ENCODE measurements around the gene F8. TPM values are rescaled to one million over a fixed set of nuclear protein-coding genes. Genes with fewer than 3 reads are reported as not detected.

The F8 gene
- total RNA-seq, 5 donors from 2014 or later (not counting 1 experiment from before 2014, with no cell fraction given) = 1.3 to 3.5 (median 2.7) TPM

- H3K27ac ChIP-seq (ENCODE audit: low read length) = no peak overlapping the region
- ChIA-PET POLR2A (no interaction called here), CTCF (no interaction called here)
- no peaks in the 10 kb centered on the region for H3K4me1 ChIP-seq (ENCODE audit: control insufficient read depth in 1 of 2, extremely low read depth in 1 of 2, insufficient read depth in 2 of 2, low read length in 2 of 2)
- no CpG with 5 or more reads among the region's 1 CpG for WGBS (ENCODE audit: insufficient coverage)
- H3K9me3 ChIP-seq = no peaks in the 10 kb centered on the region
- DNase-seq (no peak), ATAC-seq (replicated peaks in 1 of 4) (no peak)
- H3K4me3 ChIP-seq (ENCODE audit: control insufficient read depth in 1 of 2, extremely low read depth in 1 of 2, low read length in 1 of 2) = no peak overlapping the region
- H3K27me3 ChIP-seq (replicated peaks in 1 of 2; ENCODE audit: control insufficient read depth in 2 of 2, extremely low read depth in 1 of 2, insufficient read depth in 2 of 2, low read length in 1 of 2) = no peaks in the 10 kb centered on the region
- H3K27ac Mint-ChIP-seq = no peak overlapping the region
- H3K36me3 Mint-ChIP-seq = peaks cover 7% of the 10 kb centered on the region
- no peak overlapping the region for H3K4me3 Mint-ChIP-seq
- no peaks in the 10 kb centered on the region for H3K4me1 Mint-ChIP-seq
- no peaks in the 10 kb centered on the region for H3K9me3 Mint-ChIP-seq
- no peaks in the 10 kb centered on the region for H3K36me3 ChIP-seq (ENCODE audit: control insufficient read depth in 2 of 2, extremely low read depth in 1 of 2, insufficient read depth in 1 of 2, low read length in 1 of 2)
- H3K27me3 Mint-ChIP-seq = peaks cover 0 to 15% of the 10 kb centered on the region in 2 donors
These were observed 171.4 kb downstream of the F8 start for GRCh38 chrX:154850957-154851611.

- Histone ChIP-seq H3K27ac (ENCODE audit: low read length) (no peak overlapping the region), H3K9me3 (no peaks in the 10 kb centered on the region), H3K4me1 (ENCODE audit: control insufficient read depth in 1 of 2, extremely low read depth in 1 of 2, insufficient read depth in 2 of 2, low read length in 2 of 2) (no peaks in the 10 kb centered on the region), H3K36me3 (ENCODE audit: control insufficient read depth in 2 of 2, extremely low read depth in 1 of 2, insufficient read depth in 1 of 2, low read length in 1 of 2) (no peaks in the 10 kb centered on the region), H3K27me3 (replicated peaks in 1 of 2; ENCODE audit: control insufficient read depth in 2 of 2, extremely low read depth in 1 of 2, insufficient read depth in 2 of 2, low read length in 1 of 2) (no peaks in the 10 kb centered on the region), H3K4me3 (ENCODE audit: control insufficient read depth in 1 of 2, extremely low read depth in 1 of 2, low read length in 1 of 2) (no peak overlapping the region)
- WGBS (ENCODE audit: insufficient coverage) = no CpG with 5 or more reads among the region's 2 CpGs
- Mint-ChIP-seq H3K4me1 (no peaks in the 10 kb centered on the region), H3K9me3 (no peaks in the 10 kb centered on the region), H3K4me3 (no peak overlapping the region), H3K27ac (no peak overlapping the region), H3K36me3 (no peaks in the 10 kb centered on the region), H3K27me3 (no peaks in the 10 kb centered on the region)
- ATAC-seq (replicated peaks in 1 of 4) (peak in 2 of 4 experiments; percentile 64 to 65), DNase-seq (peak in 3 of 35 experiments; percentile 4 to 64 (median 5))
- ChIA-PET CTCF (interaction anchor here (0.7 to 1.0 kb wide), 2 partner anchors 18 to 92 kb away, joined by 3 to 5 read pairs; no protein-coding TSS in a partner anchor), POLR2A (no interaction called here)
These were observed 181.7 kb downstream of the F8 start for GRCh38 chrX:154840856-154841255.

DNA sequence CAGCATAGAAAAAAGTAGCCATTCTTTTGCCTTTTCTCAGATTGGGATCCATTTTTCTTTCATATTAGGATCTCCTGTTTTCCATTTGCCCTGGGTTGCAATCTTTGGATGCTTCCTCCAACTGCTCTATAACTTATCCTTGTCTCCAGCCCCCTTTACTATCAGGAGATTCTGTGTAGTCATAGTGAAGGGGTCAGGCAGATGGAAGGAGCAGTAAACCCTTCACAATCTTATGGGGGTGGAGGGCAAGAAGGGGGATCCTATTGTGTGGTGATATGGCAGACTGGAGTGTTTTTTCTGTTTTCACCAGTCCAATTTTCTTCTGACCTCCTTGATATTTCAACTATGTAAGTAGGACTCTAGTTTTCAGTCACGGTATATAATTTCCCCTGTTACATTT lies 186.4 kb downstream of the F8 start:
- no peak overlapping the region for H3K4me3 ChIP-seq (ENCODE audit: control insufficient read depth in 1 of 2, extremely low read depth in 1 of 2, low read length in 1 of 2)
- CTCF ChIA-PET = no interaction called here
- Mint-ChIP-seq H3K27ac (no peak overlapping the region), H3K4me1 (no peaks in the 10 kb centered on the region), H3K36me3 (no peaks in the 10 kb centered on the region), H3K4me3 (no peak overlapping the region), H3K27me3 (peaks cover 0 to 9% of the 10 kb centered on the region in 2 donors), H3K9me3 (no peaks in the 10 kb centered on the region)
- H3K27me3 ChIP-seq (replicated peaks in 1 of 2; ENCODE audit: control insufficient read depth in 2 of 2, extremely low read depth in 1 of 2, insufficient read depth in 2 of 2, low read length in 1 of 2) = no peaks in the 10 kb centered on the region
- ATAC-seq (replicated peaks in 1 of 4) (no peak), DNase-seq (no peak)
- no CpG with 5 or more reads among the region's 1 CpG for WGBS (ENCODE audit: insufficient coverage)
- no peak overlapping the region for H3K27ac ChIP-seq (ENCODE audit: low read length)
- H3K9me3 ChIP-seq = no peaks in the 10 kb centered on the region
- POLR2A ChIA-PET = no interaction called here
- no peaks in the 10 kb centered on the region for H3K36me3 ChIP-seq (ENCODE audit: control insufficient read depth in 2 of 2, extremely low read depth in 1 of 2, insufficient read depth in 1 of 2, low read length in 1 of 2)
- no peaks in the 10 kb centered on the region for H3K4me1 ChIP-seq (ENCODE audit: control insufficient read depth in 1 of 2, extremely low read depth in 1 of 2, insufficient read depth in 2 of 2, low read length in 2 of 2)

GRCh38 chrX:154834562-154834961 lies 188.0 kb downstream of the F8 start, which contains the start of gene SMIM9:
SMIM9 (minus strand) TSS chrX:154834662; CDS start chrX:154830856, 3,806 bp downstream.
- Histone ChIP-seq H3K4me1 (ENCODE audit: control insufficient read depth in 1 of 2, extremely low read depth in 1 of 2, insufficient read depth in 2 of 2, low read length in 2 of 2) (no peaks in the 10 kb centered on the region), H3K27ac (ENCODE audit: low read length) (no peak within 1 kb of the TSS), H3K27me3 (replicated peaks in 1 of 2; ENCODE audit: control insufficient read depth in 2 of 2, extremely low read depth in 1 of 2, insufficient read depth in 2 of 2, low read length in 1 of 2) (no peaks in the 10 kb centered on the region), H3K9me3 (no peaks in the 10 kb centered on the region), H3K36me3 (ENCODE audit: control insufficient read depth in 2 of 2, extremely low read depth in 1 of 2, insufficient read depth in 1 of 2, low read length in 1 of 2) (no peaks in the 10 kb centered on the region), H3K4me3 (ENCODE audit: control insufficient read depth in 1 of 2, extremely low read depth in 1 of 2, low read length in 1 of 2) (no peak within 1 kb of the TSS)
- no peak within 1 kb of the TSS for H3K4me3 Mint-ChIP-seq
- no CpG with 5 or more reads among the region's 3 CpGs for WGBS (ENCODE audit: insufficient coverage)
- ATAC-seq (replicated peaks in 1 of 4) = no peak
- POLR2A ChIA-PET = interaction anchor here in 1 of 2 donors (0.6 kb wide), 1 partner anchor 1361 kb away, joined by 3 read pairs; no protein-coding TSS in a partner anchor
- peaks cover 0 to 13% of the 10 kb centered on the region in 2 donors for H3K27me3 Mint-ChIP-seq
- no peaks in the 10 kb centered on the region for H3K9me3 Mint-ChIP-seq
- no peaks in the 10 kb centered on the region for H3K36me3 Mint-ChIP-seq
- CTCF ChIA-PET = no interaction called here
- no peaks in the 10 kb centered on the region for H3K4me1 Mint-ChIP-seq
- H3K27ac Mint-ChIP-seq = no peak within 1 kb of the TSS
- DNase-seq = no peak

DNA sequence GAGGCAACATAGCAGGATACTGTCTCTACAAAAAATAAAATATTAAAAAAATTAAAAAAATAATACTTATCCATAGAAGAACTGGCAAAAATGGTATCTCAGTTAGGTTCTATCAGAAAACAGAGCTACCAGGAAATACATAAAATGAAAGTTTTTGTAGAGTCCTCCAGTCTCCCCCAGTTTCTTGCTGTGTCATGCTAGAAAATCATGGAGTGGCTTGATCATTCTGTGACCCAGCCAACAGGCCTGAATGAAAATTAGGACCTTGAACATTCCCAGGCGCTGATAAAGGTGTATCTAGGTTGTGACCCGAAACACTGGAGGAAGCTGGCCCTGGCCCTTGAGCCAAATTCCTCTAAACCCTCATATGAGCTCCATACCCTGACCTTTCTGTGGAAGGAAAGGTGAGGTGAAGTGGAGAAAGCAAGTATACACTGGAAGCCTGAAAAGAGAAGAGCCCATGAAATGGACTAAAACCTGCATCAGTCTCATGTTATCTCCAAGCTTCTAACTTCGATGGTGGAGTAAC lies 188.7 kb downstream of the F8 start:
- POLR2A ChIA-PET = interaction anchor here in 1 of 2 donors (0.6 kb wide), 1 partner anchor 1360 kb away, joined by 3 read pairs; no protein-coding TSS in a partner anchor
- no CpG with 5 or more reads among the region's 3 CpGs for WGBS (ENCODE audit: insufficient coverage)
- Mint-ChIP-seq H3K27ac (no peak overlapping the region), H3K4me1 (peaks cover 0 to 6% (median 2%) of the 10 kb centered on the region in 3 donors), H3K36me3 (no peaks in the 10 kb centered on the region), H3K9me3 (no peaks in the 10 kb centered on the region), H3K4me3 (no peak overlapping the region), H3K27me3 (peaks cover 0 to 13% of the 10 kb centered on the region in 2 donors)
- Histone ChIP-seq H3K36me3 (ENCODE audit: control insufficient read depth in 2 of 2, extremely low read depth in 1 of 2, insufficient read depth in 1 of 2, low read length in 1 of 2) (no peaks in the 10 kb centered on the region), H3K4me1 (ENCODE audit: control insufficient read depth in 1 of 2, extremely low read depth in 1 of 2, insufficient read depth in 2 of 2, low read length in 2 of 2) (no peaks in the 10 kb centered on the region), H3K27me3 (replicated peaks in 1 of 2; ENCODE audit: control insufficient read depth in 2 of 2, extremely low read depth in 1 of 2, insufficient read depth in 2 of 2, low read length in 1 of 2) (no peaks in the 10 kb centered on the region), H3K4me3 (ENCODE audit: control insufficient read depth in 1 of 2, extremely low read depth in 1 of 2, low read length in 1 of 2) (no peak overlapping the region), H3K27ac (ENCODE audit: low read length) (no peak overlapping the region), H3K9me3 (no peaks in the 10 kb centered on the region)
- CTCF ChIA-PET = no interaction called here
- DNase-seq (no peak), ATAC-seq (replicated peaks in 1 of 4) (no peak)

- ATAC-seq (replicated peaks in 1 of 4) (no peak), DNase-seq (no peak)
- H3K27me3 ChIP-seq (replicated peaks in 1 of 2; ENCODE audit: control insufficient read depth in 2 of 2, extremely low read depth in 1 of 2, insufficient read depth in 2 of 2, low read length in 1 of 2) = no peaks in the 10 kb centered on the region
- no peaks in the 10 kb centered on the region for H3K36me3 ChIP-seq (ENCODE audit: control insufficient read depth in 2 of 2, extremely low read depth in 1 of 2, insufficient read depth in 1 of 2, low read length in 1 of 2)
- peaks cover 0 to 13% of the 10 kb centered on the region in 2 donors for H3K27me3 Mint-ChIP-seq
- H3K9me3 ChIP-seq = no peaks in the 10 kb centered on the region
- ChIA-PET POLR2A (no interaction called here), CTCF (no interaction called here)
- H3K4me3 ChIP-seq (ENCODE audit: control insufficient read depth in 1 of 2, extremely low read depth in 1 of 2, low read length in 1 of 2) = no peak overlapping the region
- peaks cover 0 to 22% (median 7%) of the 10 kb centered on the region in 3 donors for H3K4me1 Mint-ChIP-seq
- H3K36me3 Mint-ChIP-seq = no peaks in the 10 kb centered on the region
- WGBS (ENCODE audit: insufficient coverage) = no CpG with 5 or more reads among the region's 1 CpG
- H3K4me1 ChIP-seq (ENCODE audit: control insufficient read depth in 1 of 2, extremely low read depth in 1 of 2, insufficient read depth in 2 of 2, low read length in 2 of 2) = no peaks in the 10 kb centered on the region
- H3K27ac Mint-ChIP-seq = peak overlapping the region in 1 of 2 donors; percentile 32
- H3K9me3 Mint-ChIP-seq = no peaks in the 10 kb centered on the region
- H3K4me3 Mint-ChIP-seq = no peak overlapping the region
- no peak overlapping the region for H3K27ac ChIP-seq (ENCODE audit: low read length)
These were observed 192.5 kb downstream of the F8 start for GRCh38 chrX:154829926-154830442.

Data from T-cell (primary cell).